Measurements from ENCODE around the gene DGKZ.

Gene DGKZ

DNA sequence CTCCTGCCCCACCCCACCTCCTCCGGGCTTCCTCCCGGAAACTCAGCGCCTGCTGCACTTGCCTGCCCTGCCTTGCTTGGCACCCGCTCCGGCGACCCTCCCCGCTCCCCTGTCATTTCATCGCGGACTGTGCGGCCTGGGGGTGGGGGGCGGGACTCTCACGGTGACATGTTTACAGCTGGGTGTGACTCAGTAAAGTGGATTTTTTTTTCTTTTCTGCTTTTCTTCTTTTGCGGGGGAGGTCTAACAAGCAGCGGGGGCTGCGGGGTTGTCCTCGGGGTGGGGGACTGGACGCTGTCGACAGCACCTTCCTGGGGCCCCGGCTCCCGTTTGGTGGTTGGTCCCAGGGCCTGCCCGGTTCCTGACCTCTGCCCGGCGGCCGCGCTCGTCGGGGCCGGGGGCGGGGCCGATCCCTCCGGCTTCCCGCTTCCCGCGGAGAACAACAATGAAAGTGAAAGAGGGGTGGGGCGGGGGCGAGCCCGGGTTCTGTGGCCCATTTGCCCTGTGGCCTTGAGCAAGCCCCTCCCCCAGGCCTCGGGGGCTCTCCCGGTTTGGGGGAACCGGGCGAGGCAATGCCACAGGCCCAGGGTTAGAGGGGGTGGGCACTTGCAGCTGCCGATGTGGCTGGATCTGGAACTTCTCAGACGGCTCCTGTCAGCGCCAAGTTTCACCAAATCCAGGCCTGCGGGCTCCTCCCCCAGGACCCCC, 33.2 kb downstream of the DGKZ start:
- H3K4me3 ChIP-seq (ENCODE audit: control insufficient read depth, low read depth, low read length): peak overlapping the region; percentile 55
- DNase-seq (ENCODE audit: low read depth): peak; percentile 36
- TF ChIP-seq CTCF (conservative IDR thresholded peaks at IDR 0.05; ENCODE audit: control insufficient read depth, insufficient read depth, low read depth, low read length): no peak

GRCh38 chr11:46381048-46381818, 34.0 kb downstream of the DGKZ start, which contains the start of gene MDK:
Gene MDK (plus strand): TSS chr11:46381669. CDS start chr11:46382058, 389 bp downstream.
- DNase-seq (ENCODE audit: low read depth): no peak
- H3K4me3 ChIP-seq (ENCODE audit: control insufficient read depth, low read depth, low read length): peak within 1 kb of the TSS; percentile 55
- no peak for TF ChIP-seq CTCF (conservative IDR thresholded peaks at IDR 0.05; ENCODE audit: control insufficient read depth, insufficient read depth, low read depth, low read length)

DNA sequence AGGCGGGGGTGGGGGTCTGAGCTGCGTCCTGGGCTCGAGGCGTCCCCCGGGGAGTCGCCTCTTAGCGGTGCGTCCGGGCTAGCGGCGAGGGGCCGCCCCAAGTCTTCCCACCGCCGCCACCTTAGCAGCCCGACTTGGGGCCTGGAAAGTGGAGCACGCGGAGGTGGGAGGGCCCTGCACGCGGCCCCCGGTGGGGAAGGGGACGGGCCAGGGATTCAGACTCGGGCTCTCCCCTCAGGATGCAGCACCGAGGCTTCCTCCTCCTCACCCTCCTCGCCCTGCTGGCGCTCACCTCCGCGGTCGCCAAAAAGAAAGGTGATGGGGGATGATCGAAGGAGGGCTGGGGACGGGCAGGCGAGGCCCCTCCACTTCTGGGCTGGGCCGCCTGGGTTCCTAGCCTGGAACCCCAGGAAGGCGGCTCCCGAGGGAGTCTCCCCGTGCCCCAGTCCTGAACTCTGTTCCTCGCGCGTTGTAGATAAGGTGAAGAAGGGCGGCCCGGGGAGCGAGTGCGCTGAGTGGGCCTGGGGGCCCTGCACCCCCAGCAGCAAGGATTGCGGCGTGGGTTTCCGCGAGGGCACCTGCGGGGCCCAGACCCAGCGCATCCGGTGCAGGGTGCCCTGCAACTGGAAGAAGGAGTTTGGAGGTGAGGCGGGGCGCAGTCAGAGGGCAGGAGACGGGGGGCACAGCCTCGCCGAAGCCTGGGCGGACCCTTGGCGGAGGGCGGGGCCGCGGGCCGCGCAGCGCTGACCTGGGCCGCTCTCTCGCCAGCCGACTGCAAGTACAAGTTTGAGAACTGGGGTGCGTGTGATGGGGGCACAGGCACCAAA, 34.8 kb downstream of the DGKZ start:
- DNase-seq (ENCODE audit: low read depth): no peak
- peak overlapping the region; percentile 29 for H3K4me3 ChIP-seq (ENCODE audit: control insufficient read depth, low read depth, low read length)
- TF ChIP-seq CTCF (conservative IDR thresholded peaks at IDR 0.05; ENCODE audit: control insufficient read depth, insufficient read depth, low read depth, low read length): no peak

DNA sequence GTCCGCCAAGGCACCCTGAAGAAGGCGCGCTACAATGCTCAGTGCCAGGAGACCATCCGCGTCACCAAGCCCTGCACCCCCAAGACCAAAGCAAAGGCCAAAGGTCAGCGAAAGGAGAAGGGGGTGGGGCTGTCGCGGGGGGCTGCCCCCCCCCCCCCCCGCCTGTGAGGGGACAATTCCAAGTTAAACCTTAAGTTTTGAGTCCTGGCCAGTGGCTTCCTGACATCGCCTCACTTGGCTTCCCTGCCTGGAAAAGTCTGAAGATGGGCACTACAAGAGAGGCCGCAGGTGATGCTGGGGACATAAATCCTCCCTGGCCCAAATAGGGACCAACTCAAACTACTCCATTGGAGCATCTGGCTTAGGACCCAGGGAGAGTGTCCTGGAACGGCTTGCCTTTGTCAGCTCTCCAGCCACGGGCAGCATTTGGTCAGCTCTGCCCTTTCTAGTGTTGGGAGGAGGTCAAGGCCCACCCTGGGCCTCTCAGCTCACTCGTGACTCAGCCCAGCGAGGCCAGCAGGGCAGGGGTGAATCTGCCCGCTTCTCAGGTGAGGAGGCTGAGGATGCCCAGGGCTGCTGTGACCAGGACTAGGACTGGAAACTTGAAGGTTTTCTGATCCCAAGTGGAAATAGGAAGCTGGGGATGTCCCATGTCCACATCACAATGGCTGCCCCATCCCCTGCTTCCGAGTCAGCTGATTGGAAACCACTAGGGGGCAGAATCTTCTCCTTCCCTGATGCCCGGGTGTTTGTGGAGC, 35.6 kb downstream of the DGKZ start:
- TF ChIP-seq CTCF (conservative IDR thresholded peaks at IDR 0.05; ENCODE audit: control insufficient read depth, insufficient read depth, low read depth, low read length): peak; percentile 63
- DNase-seq (ENCODE audit: low read depth): peak; percentile 53
- no peak overlapping the region for H3K4me3 ChIP-seq (ENCODE audit: control insufficient read depth, low read depth, low read length)

DNA sequence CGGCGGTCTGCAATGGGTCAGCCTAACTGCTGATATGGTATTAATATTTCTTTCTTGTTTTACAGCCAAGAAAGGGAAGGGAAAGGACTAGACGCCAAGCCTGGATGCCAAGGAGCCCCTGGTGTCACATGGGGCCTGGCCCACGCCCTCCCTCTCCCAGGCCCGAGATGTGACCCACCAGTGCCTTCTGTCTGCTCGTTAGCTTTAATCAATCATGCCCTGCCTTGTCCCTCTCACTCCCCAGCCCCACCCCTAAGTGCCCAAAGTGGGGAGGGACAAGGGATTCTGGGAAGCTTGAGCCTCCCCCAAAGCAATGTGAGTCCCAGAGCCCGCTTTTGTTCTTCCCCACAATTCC, 36.1 kb downstream of the DGKZ start:
- DNase-seq (ENCODE audit: low read depth): no peak
- H3K4me3 ChIP-seq (ENCODE audit: control insufficient read depth, low read depth, low read length): no peak overlapping the region
- no peak for TF ChIP-seq CTCF (conservative IDR thresholded peaks at IDR 0.05; ENCODE audit: control insufficient read depth, insufficient read depth, low read depth, low read length)

All from fibroblast of mammary gland (primary cell).